DOHH2 (cell line): ENCODE data around the gene RASAL1.

ENCODE experiments used
- H3F3A ChIP-seq: fragments of 200-600 bp; sonication (generic), shearing (Covaris generic); 2 replicates; pipeline ENCODE4 v1.6.0; 2016; ENCODE audit warnings: antibody characterized with exemption, mild to moderate bottlenecking; ENCODE audit not compliant: control insufficient read depth, insufficient read depth
- H3K27ac ChIP-seq: fragments of 200-600 bp; sonication (generic); 2 replicates; pipeline ENCODE4 v1.5.1; 2014; ENCODE audit warnings: low read depth, mild to moderate bottlenecking, low read length, moderate library complexity
- H3K27me3 ChIP-seq: fragments of 200-600 bp; sonication (generic); 2 replicates; pipeline ENCODE4 v1.6.1; 2014; ENCODE audit warnings: mild to moderate bottlenecking, low read length, mixed read lengths; ENCODE audit not compliant: control insufficient read depth
- H3K36me3 ChIP-seq: fragments of 200-600 bp; sonication (generic); 2 replicates; pipeline ENCODE4 v1.6.1; 2014; ENCODE audit warnings: mild to moderate bottlenecking, low read length, moderate library complexity, mixed read lengths; ENCODE audit not compliant: control insufficient read depth
- H3K4me1 ChIP-seq: fragments of 200-600 bp; sonication (generic); 2 replicates; pipeline ENCODE4 v1.6.1; 2014; ENCODE audit warnings: mild to moderate bottlenecking, low read length, mixed read lengths; ENCODE audit not compliant: control insufficient read depth
- H3K4me2 ChIP-seq: fragments of 200-600 bp; sonication (generic); 2 replicates; pipeline ENCODE4 v1.6.0; 2014; ENCODE audit warnings: mild to moderate bottlenecking, low read length, moderate library complexity
- H3K4me3 ChIP-seq: fragments of 200-600 bp; sonication (generic); 2 replicates; pipeline ENCODE4 v1.5.1; 2014; ENCODE audit warnings: mild to moderate bottlenecking, low read length, mixed read lengths
- H3K79me2 ChIP-seq: fragments of 200-600 bp; sonication (generic); 2 replicates; pipeline ENCODE4 v1.6.1; 2014; ENCODE audit warnings: mild to moderate bottlenecking, low read length, mixed read lengths; ENCODE audit not compliant: control insufficient read depth
- H3K9me2 ChIP-seq: fragments of 200-600 bp; sonication (generic); replicated peaks from 2 replicates; pipeline ENCODE4 v1.6.1; 2014; ENCODE audit warnings: mild to moderate bottlenecking, low read length, mixed read lengths; ENCODE audit not compliant: control insufficient read depth
- H3K9me3 ChIP-seq: fragments of 200-600 bp; sonication (generic); 2 replicates; pipeline ENCODE4 v1.6.1; 2014; ENCODE audit warnings: antibody characterized with exemption, low read length, mixed read lengths; ENCODE audit not compliant: control insufficient read depth, insufficient read depth
- H4K20me1 ChIP-seq: fragments of 200-600 bp; sonication (generic); 2 replicates; pipeline ENCODE4 v1.6.0; 2014; ENCODE audit warnings: low read depth, mild to moderate bottlenecking, antibody characterized with exemption, low read length, moderate library complexity; ENCODE audit not compliant: control insufficient read depth, insufficient read depth
- CTCF ChIP-seq: fragments of 200-600 bp; sonication (generic); IDR thresholded peaks from one replicate; pipeline ENCODE4 v1.5.1; 2014; ENCODE audit warnings: antibody characterized with exemption, mild to moderate bottlenecking, low read depth, low read length; ENCODE audit not compliant: poor library complexity, severe bottlenecking
- EZH2phosphoT487 ChIP-seq: fragments of 200-600 bp; sonication (generic); IDR thresholded peaks from 2 replicates; pipeline ENCODE4 v1.6.1; 2017; ENCODE audit warnings: borderline replicate concordance, mild to moderate bottlenecking, antibody characterized with exemption, low read length, moderate library complexity, mixed read lengths

RASAL1 gene

DNA sequence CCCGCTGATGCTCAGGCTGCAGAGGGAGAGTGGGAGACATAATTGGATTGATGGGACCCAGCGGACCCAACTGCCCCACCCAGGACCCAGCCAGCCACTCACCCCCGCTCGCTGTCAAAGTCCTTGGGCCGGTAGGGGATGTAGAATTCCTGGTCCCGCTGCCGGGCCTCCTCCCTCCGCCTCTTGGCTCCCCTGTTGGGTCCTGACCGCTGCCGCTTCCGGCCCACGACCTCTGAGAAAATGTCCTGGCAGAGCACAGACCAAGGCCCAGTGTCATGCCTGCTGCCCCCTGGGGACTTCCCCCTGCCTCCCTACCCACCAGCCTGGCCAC, 27.4 kb upstream of the RASAL1 start:
- H3K4me2 ChIP-seq = no peak overlapping the region
- peaks cover 87% of the 10 kb centered on the region for H3K36me3 ChIP-seq
- no peak for TF ChIP-seq CTCF
- no peak for TF ChIP-seq EZH2phosphoT487

GRCh38 chr12:113162102-113163029, 26.8 kb upstream of the RASAL1 start:
- H3K4me3 ChIP-seq = peak overlapping the region; percentile 48
- peak overlapping the region; percentile 62 for H3K27ac ChIP-seq
- H3K4me2 ChIP-seq = peak overlapping the region; percentile 78

More for the DNA sequence above, 27.4 kb upstream of the RASAL1 start:
- peaks cover 9% of the 10 kb centered on the region for H4K20me1 ChIP-seq
- no peaks in the 10 kb centered on the region for H3K9me2 ChIP-seq
- no peaks in the 10 kb centered on the region for H3K27me3 ChIP-seq
- peaks cover 29% of the 10 kb centered on the region for H3K4me1 ChIP-seq
- H3K4me3 ChIP-seq = no peak overlapping the region
- peaks cover 8% of the 10 kb centered on the region for H3K79me2 ChIP-seq
- H3K9me3 ChIP-seq = no peaks in the 10 kb centered on the region
- no peak overlapping the region for H3K27ac ChIP-seq
- peaks cover 6% of the 10 kb centered on the region for H3F3A ChIP-seq

GRCh38 chr12:113161415-113162016, 26.0 kb upstream of the RASAL1 start:
- Histone ChIP-seq H3K9me3 (no peaks in the 10 kb centered on the region), H3K4me1 (peaks cover 29% of the 10 kb centered on the region), H3K27ac (peak overlapping the region; percentile 62), H3K4me3 (peak overlapping the region; percentile 48), H3K4me2 (peak overlapping the region; percentile 78), H3K27me3 (no peaks in the 10 kb centered on the region), H3F3A (peaks cover 14% of the 10 kb centered on the region), H3K36me3 (peaks cover 88% of the 10 kb centered on the region), H3K79me2 (peaks cover 8% of the 10 kb centered on the region), H3K9me2 (no peaks in the 10 kb centered on the region), H4K20me1 (peaks cover 9% of the 10 kb centered on the region)
- TF ChIP-seq EZH2phosphoT487 (no peak), CTCF (no peak)

More at GRCh38 chr12:113162102-113163029, 26.8 kb upstream of the RASAL1 start:
- peaks cover 29% of the 10 kb centered on the region for H3K4me1 ChIP-seq
- no peaks in the 10 kb centered on the region for H3K27me3 ChIP-seq
- no peaks in the 10 kb centered on the region for H3K9me3 ChIP-seq
- H3F3A ChIP-seq = peaks cover 6% of the 10 kb centered on the region
- peaks cover 87% of the 10 kb centered on the region for H3K36me3 ChIP-seq
- TF ChIP-seq CTCF = no peak
- TF ChIP-seq EZH2phosphoT487 = no peak
- no peaks in the 10 kb centered on the region for H3K9me2 ChIP-seq
- H4K20me1 ChIP-seq = peaks cover 9% of the 10 kb centered on the region
- peaks cover 8% of the 10 kb centered on the region for H3K79me2 ChIP-seq
